SHP77 (cell line): ENCODE results near the gene GLYATL2.

ENCODE experiments used
- DNase-seq, 2 experiments: peaks; one replicate each; lab custom pipeline; 2025; lab: John Stamatoyannopoulos, UW

The GLYATL2 gene

GRCh38 chr11:58844361-58845005, at the start of gene GLYATL2:
Gene GLYATL2 (minus strand): TSS chr11:58844704. CDS start chr11:58839612, 5,092 bp downstream.
- no peak for DNase-seq

GRCh38 chr11:58893899-58894298, 49.4 kb upstream of the GLYATL2 start:
- no peak for DNase-seq

- DNase-seq, result no peak
Measured at GRCh38 chr11:58888579-58888978, 44.1 kb upstream of the GLYATL2 start.

- DNase-seq, result no peak
Measured at GRCh38 chr11:58887452-58887851, 42.9 kb upstream of the GLYATL2 start.

- no peak for DNase-seq
Measured at GRCh38 chr11:58880625-58881024, 36.1 kb upstream of the GLYATL2 start.

- no peak for DNase-seq
Measured at GRCh38 chr11:58880166-58880565, 35.7 kb upstream of the GLYATL2 start.

- DNase-seq, result no peak
Measured at GRCh38 chr11:58867556-58867955, 23.1 kb upstream of the GLYATL2 start.

GRCh38 chr11:58866788-58867187, 22.3 kb upstream of the GLYATL2 start:
- DNase-seq, result no peak

GRCh38 chr11:58864335-58864734, 19.8 kb upstream of the GLYATL2 start:
- DNase-seq, result no peak

- no peak for DNase-seq
Measured at GRCh38 chr11:58863697-58864096, 19.2 kb upstream of the GLYATL2 start.

- DNase-seq, result no peak
Measured at GRCh38 chr11:58861533-58861932, 17.0 kb upstream of the GLYATL2 start.

GRCh38 chr11:58856806-58857205, 12.3 kb upstream of the GLYATL2 start:
- no peak for DNase-seq

GRCh38 chr11:58845386-58845785, 882 bp upstream of the GLYATL2 start:
- DNase-seq, result no peak

- no peak for DNase-seq
Measured at GRCh38 chr11:58837707-58838388, 6.7 kb downstream of the GLYATL2 start.

GRCh38 chr11:58832056-58832645, 12.4 kb downstream of the GLYATL2 start:
- no peak for DNase-seq

GRCh38 chr11:58830673-58831301, 13.7 kb downstream of the GLYATL2 start:
- DNase-seq, result no peak

- no peak for DNase-seq
Measured at GRCh38 chr11:58829786-58830185, 14.7 kb downstream of the GLYATL2 start.

- no peak for DNase-seq
Measured at GRCh38 chr11:58813693-58814092, 30.8 kb downstream of the GLYATL2 start.

- no peak for DNase-seq
Measured at GRCh38 chr11:58811499-58811898, 33.0 kb downstream of the GLYATL2 start.

- no peak for DNase-seq
Measured at GRCh38 chr11:58807343-58807742, 37.2 kb downstream of the GLYATL2 start.

- DNase-seq, result no peak
Measured at GRCh38 chr11:58805065-58805464, 39.4 kb downstream of the GLYATL2 start.

GRCh38 chr11:58801974-58802545, 42.4 kb downstream of the GLYATL2 start:
- no peak for DNase-seq

GRCh38 chr11:58801302-58801701, 43.2 kb downstream of the GLYATL2 start:
- DNase-seq, result no peak
